GM06990 (cell line): ENCODE measurements around the gene NHSL2.

Experiments
- DNase-seq: peaks from one replicate; pipeline ENCODE4 v3.0.0-alpha.2; 2011; ENCODE audit not compliant: insufficient read length; ENCODE audit errors: extremely low read depth
- H3K27me3 ChIP-seq: replicated peaks from 2 replicates; pipeline ENCODE4 v1.6.0; 2011; ENCODE audit warnings: low read length; ENCODE audit not compliant: control insufficient read depth, insufficient read depth
- H3K36me3 ChIP-seq: 2 replicates; pipeline ENCODE4 v1.5.1; 2011; ENCODE audit warnings: low read length; ENCODE audit not compliant: control insufficient read depth, insufficient read depth
- H3K4me3 ChIP-seq: replicated peaks from 2 replicates; pipeline ENCODE4 v1.5.1; 2011; ENCODE audit warnings: low read depth, mild to moderate bottlenecking, control low read depth, low read length
- CTCF ChIP-seq: IDR thresholded peaks from 2 replicates; pipeline ENCODE4 v1.5.1; 2011; ENCODE audit warnings: low read length, control low read depth, mild to moderate bottlenecking, inconsistent platforms; ENCODE audit not compliant: insufficient read depth, poor library complexity, severe bottlenecking

Gene NHSL2

DNA sequence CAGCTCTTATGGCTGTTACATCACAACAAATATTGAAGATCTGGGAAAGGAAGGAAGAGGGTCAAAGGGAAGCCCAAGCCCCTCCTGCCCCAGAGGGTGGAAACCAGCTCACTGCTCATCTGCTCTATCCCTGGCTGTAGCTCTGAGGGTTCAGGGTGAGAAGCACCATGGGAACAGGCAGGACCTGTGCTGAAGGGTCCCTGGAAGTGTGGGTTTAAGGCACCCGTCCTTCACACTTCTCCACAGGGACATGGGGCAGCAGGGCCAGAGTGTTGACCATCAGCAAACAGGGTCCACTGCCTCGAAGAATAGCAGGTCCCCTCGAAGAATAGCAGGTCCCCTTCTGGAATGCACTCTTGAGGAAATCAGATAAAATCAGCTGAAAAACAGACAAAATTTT is 216.7 kb downstream of the NHSL2 start:
- TF ChIP-seq CTCF: no peak
- DNase-seq: no peak

GRCh38 chrX:72128183-72128834 is 217.7 kb downstream of the NHSL2 start:
- H3K27me3 ChIP-seq: no peaks in the 10 kb centered on the region; the same call in none of the 2 replicates

More for the DNA sequence above, 216.7 kb downstream of the NHSL2 start:
- no peaks in the 10 kb centered on the region; the same call in none of the 2 replicates for H3K27me3 ChIP-seq
- no peak overlapping the region for H3K4me3 ChIP-seq
- H3K36me3 ChIP-seq: no peaks in the 10 kb centered on the region

DNA sequence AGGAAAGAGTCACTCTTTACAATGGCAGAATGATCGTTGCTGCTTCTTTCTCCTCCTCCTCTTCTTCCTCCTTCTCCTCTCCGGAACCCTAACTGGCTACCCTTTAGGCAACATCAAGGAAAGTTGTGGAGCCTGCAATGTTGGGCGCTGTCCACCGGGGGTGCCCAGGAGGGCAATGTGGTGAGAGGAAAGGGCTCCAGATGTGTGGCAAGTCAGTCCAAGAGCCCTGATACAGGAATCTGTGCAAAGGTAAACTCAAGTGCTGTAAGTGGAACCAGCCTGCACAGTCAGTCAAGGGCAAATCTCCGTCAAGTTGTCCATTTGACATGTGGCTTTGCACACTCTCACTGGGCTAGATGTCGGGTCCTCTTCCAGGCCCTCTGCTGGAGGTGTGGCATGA is 218.2 kb downstream of the NHSL2 start:
- DNase-seq: no peak
- Histone ChIP-seq H3K27me3 (no peaks in the 10 kb centered on the region; the same call in none of the 2 replicates), H3K36me3 (no peaks in the 10 kb centered on the region), H3K4me3 (no peak overlapping the region)
- peak; percentile 21 for TF ChIP-seq CTCF

More at GRCh38 chrX:72128183-72128834, 217.7 kb downstream of the NHSL2 start:
- no peak for TF ChIP-seq CTCF
- Histone ChIP-seq H3K36me3 (no peaks in the 10 kb centered on the region), H3K4me3 (no peak overlapping the region)
- no peak for DNase-seq

DNA sequence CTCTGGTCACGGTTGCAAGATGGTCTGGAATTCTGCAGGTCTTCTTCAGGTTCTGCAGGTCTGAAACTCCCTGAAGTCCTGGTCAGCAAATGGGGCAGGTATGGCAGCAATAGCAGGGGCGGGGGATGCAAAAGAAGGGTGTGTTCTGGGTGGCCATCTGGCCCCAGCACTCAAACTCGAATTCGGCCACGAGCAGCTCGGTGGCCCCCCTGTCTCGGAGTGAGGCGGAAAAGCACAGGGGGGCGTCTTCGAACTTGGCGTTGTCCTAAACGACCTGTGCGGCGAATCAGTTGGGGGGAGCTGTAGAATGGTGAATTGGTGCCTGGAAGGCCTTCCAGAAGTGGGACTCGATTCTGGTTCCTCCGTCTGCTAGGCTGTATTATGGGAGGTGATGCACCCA is 219.0 kb downstream of the NHSL2 start:
- no peak overlapping the region for H3K4me3 ChIP-seq
- no peaks in the 10 kb centered on the region for H3K36me3 ChIP-seq
- no peaks in the 10 kb centered on the region; the same call in none of the 2 replicates for H3K27me3 ChIP-seq
- TF ChIP-seq CTCF: no peak
- DNase-seq: no peak

GRCh38 chrX:72130156-72130761 is 219.6 kb downstream of the NHSL2 start:
- Histone ChIP-seq H3K4me3 (no peak overlapping the region), H3K27me3 (no peaks in the 10 kb centered on the region; the same call in none of the 2 replicates), H3K36me3 (no peaks in the 10 kb centered on the region)
- no peak for DNase-seq
- TF ChIP-seq CTCF: no peak
